ENCODE data around the gene GCC2.

DNA sequence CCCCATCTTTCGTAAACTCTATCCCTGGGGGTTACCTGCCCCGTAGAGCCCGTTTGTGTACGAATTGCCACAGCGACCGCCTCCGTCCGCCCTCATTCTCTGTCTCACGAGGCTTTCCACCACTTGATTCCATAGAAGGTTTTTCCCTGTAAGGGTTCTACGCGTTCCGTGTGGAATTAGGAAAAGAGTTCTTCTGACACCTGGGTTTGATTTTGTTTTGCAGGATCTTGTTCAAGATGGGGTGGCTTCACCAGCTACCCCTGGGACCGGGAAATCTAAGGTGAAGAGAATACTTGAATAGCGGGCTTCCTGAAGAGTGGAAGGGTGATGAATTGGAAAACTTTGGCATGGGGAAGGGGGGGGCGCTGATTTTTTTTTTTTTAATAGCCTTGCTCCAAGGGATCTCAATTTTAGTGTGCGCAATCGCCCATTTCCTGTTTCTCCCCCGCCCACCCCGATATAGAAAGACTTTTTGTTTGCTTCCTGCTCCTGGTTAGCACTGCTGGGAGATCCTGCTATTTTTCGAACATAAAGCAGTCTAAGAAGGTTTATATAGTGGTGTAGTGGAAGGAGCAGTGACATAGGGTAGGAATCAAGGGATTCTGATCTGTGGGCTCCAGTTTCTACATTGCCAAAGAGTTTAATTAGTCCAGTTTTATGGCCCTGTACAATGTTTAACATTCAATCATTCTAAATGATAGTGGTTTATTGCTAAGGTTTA is 564 bp downstream of the GCC2 start:
- TF ChIP-seq, protein P1, sequence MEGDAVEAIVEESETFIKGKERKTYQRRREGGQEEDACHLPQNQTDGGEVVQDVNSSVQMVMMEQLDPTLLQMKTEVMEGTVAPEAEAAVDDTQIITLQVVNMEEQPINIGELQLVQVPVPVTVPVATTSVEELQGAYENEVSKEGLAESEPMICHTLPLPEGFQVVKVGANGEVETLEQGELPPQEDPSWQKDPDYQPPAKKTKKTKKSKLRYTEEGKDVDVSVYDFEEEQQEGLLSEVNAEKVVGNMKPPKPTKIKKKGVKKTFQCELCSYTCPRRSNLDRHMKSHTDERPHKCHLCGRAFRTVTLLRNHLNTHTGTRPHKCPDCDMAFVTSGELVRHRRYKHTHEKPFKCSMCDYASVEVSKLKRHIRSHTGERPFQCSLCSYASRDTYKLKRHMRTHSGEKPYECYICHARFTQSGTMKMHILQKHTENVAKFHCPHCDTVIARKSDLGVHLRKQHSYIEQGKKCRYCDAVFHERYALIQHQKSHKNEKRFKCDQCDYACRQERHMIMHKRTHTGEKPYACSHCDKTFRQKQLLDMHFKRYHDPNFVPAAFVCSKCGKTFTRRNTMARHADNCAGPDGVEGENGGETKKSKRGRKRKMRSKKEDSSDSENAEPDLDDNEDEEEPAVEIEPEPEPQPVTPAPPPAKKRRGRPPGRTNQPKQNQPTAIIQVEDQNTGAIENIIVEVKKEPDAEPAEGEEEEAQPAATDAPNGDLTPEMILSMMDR (IDR thresholded peaks at IDR 0.05; ENCODE audit: poor library complexity, severe bottlenecking): no peak
- TF ChIP-seq EP300 (conservative IDR thresholded peaks at IDR 0.05; ENCODE audit: poor library complexity, severe bottlenecking) (peak; percentile 1), RAD21 (conservative IDR thresholded peaks at IDR 0.05) (peak; percentile 10)

Measured in neural cell (in vitro differentiated cells).